ENCODE data around the gene DPEP1.

GRCh38 chr16:89583895-89584644 is 29.4 kb upstream of the DPEP1 start:
- TF ChIP-seq CTCF (IDR thresholded peaks at IDR 0.05) (no peak), EP300 (IDR thresholded peaks at IDR 0.05) (no peak), POLR2A (IDR thresholded peaks at IDR 0.05) (no peak), POLR2AphosphoS5 (IDR thresholded peaks at IDR 0.05) (no peak)

Data from upper lobe of left lung (tissue), 4 donors.